Testis (tissue), 3 donors: ENCODE results near the gene MEIS3. TPM values are rescaled to one million over a fixed set of nuclear protein-coding genes. Genes with fewer than 3 reads are reported as not detected.

ENCODE experiments used
- DNase-seq: peaks from one replicate; pipeline ENCODE4 v3.0.0-alpha.2; 2019
- H3K27ac ChIP-seq, 2 donors: fragments of 200-600 bp; sonication (generic); one replicate each; pipeline ENCODE4 v1.5.1; 2019
- H3K27me3 ChIP-seq: fragments of 200-600 bp; sonication (generic); one replicate; pipeline ENCODE4 v1.5.1; 2019
- H3K36me3 ChIP-seq: fragments of 200-600 bp; sonication (generic); one replicate; pipeline ENCODE4 v1.5.1; 2017; ENCODE audit warnings: low read depth; ENCODE audit errors: missing control alignments
- H3K4me1 ChIP-seq: fragments of 200-600 bp; sonication (generic); one replicate; pipeline ENCODE4 v1.5.1; 2019
- H3K4me3 ChIP-seq, 2 donors: fragments of 200-600 bp; sonication (generic); one replicate each; pipeline ENCODE4 v1.5.1; 2017 to 2019
- H3K9me3 ChIP-seq: fragments of 200-600 bp; sonication (generic); one replicate; pipeline ENCODE4 v1.5.1; 2017
- POLR2A ChIP-seq: fragments of 450-650 bp; IDR thresholded peaks from one replicate; pipeline ENCODE4 v1.6.1; 2017; ENCODE audit warnings: antibody characterized with exemption, mild to moderate bottlenecking, moderate library complexity
- WGBS, 2 donors: methylation state at CpG; one replicate each; pipeline ENCODE4 v1.1.5; 2018; 5-methylcytosine and 5-hydroxymethylcytosine counted together
- intact Hi-C: fragments of 100-400 bp; cut with DNase I; formaldehyde crosslinking; loops from one replicate; pipeline ENCODE4 v1.15.1; 2023; ENCODE audit warnings: low total_unique reads
- polyA plus RNA-seq: library from polyadenylated mRNA; stranded (reverse); fragments of 350-450 nt; fragmentation: Illumina TruSeq; extraction: RNeasy Lipid Tissue Mini Kit (QIAGEN cat#74804); gene quantifications from one replicate; pipeline ENCODE4 v1.2.3, GENCODE V29; 2014; ENCODE audit warnings: low read depth, low replicate concordance; ENCODE audit not compliant: insufficient read depth
- total RNA-seq, 2 donors: library from RNA; depleted of rRNA; stranded (reverse); fragments of >200 nt; gene quantifications; one replicate each; pipeline ENCODE4 v1.2.3, GENCODE V29; 2016
- TF ChIP-seq, protein P1 (sequence below), 3 experiments: fragments of 450-650 bp in 2 of 3; fragments of 200-600 bp in 1 of 3; sonication (generic) in 1 of 3; IDR thresholded peaks; one replicate each; pipeline ENCODE4 v1.5.1; 2016 to 2019; ENCODE audit warnings: antibody characterized with exemption in 3 of 3, mild to moderate bottlenecking in 2 of 3, moderate library complexity in 1 of 3

MEIS3 gene
- total and polyA plus RNA-seq, 3 donors from 2014 or later: 12.5 to 21.3 (median 17.4) TPM

GRCh38 chr19:47405197-47405550 is 14.2 kb downstream of the MEIS3 start:
- DNase-seq: no peak
- Histone ChIP-seq H3K36me3 (no peaks in the 10 kb centered on the region), H3K27me3 (no peaks in the 10 kb centered on the region), H3K4me3 (no peak overlapping the region), H3K9me3 (no peaks in the 10 kb centered on the region), H3K27ac (no peak overlapping the region), H3K4me1 (no peaks in the 10 kb centered on the region)
- intact Hi-C loops: no loop called here
- 88 to 92% methylated on average over 4 of the region's 4 CpGs for WGBS, 2 donors
- TF ChIP-seq, protein P1, sequence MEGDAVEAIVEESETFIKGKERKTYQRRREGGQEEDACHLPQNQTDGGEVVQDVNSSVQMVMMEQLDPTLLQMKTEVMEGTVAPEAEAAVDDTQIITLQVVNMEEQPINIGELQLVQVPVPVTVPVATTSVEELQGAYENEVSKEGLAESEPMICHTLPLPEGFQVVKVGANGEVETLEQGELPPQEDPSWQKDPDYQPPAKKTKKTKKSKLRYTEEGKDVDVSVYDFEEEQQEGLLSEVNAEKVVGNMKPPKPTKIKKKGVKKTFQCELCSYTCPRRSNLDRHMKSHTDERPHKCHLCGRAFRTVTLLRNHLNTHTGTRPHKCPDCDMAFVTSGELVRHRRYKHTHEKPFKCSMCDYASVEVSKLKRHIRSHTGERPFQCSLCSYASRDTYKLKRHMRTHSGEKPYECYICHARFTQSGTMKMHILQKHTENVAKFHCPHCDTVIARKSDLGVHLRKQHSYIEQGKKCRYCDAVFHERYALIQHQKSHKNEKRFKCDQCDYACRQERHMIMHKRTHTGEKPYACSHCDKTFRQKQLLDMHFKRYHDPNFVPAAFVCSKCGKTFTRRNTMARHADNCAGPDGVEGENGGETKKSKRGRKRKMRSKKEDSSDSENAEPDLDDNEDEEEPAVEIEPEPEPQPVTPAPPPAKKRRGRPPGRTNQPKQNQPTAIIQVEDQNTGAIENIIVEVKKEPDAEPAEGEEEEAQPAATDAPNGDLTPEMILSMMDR (IDR thresholded peaks at IDR 0.05): no peak
- TF ChIP-seq POLR2A: no peak

DNA sequence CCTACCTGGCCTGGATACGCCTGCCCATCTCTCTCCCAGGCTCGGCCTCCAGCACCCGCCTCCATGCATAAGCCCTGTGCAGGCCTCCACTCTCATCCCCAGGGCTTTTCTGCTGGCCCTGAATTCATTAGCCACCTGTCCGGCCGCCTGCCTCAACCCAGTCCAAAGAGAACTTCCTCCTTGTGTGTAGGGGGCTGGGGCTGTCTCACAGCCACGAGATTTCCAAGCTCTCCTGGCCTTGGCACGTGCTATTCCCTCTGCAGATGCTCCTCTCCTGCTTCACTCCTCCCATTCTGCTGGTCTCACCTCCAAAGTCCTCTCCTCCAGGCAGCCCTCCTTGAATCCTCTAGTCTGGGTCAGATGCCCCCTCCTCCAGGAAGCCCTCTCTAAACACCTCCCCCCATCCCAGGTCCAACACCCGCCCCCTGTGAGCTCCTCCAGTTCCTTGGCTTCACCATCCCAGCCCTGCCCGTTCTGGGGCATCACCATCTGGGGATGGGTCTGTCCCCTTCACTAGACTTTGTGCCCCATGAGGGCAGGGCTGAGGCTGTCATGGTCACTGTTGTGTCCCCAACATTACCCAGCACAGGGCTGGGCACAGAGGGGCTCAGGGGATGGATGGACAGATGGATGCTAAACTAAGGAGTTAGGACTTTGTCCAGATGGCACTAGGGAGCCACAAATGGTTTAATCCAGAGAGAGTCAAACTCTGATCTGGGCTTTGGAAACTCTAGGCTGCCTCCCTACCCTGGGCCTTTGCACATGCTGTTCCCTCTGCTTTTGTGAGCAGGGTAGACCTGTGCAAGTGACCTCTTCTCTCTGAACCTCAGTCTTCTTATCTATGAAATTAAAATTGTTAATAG is 14.8 kb downstream of the MEIS3 start:
- intact Hi-C loops: no loop called here
- no peak for TF ChIP-seq POLR2A
- Histone ChIP-seq H3K4me3 (no peak overlapping the region), H3K27me3 (no peaks in the 10 kb centered on the region), H3K27ac (no peak overlapping the region), H3K9me3 (no peaks in the 10 kb centered on the region), H3K4me1 (no peaks in the 10 kb centered on the region), H3K36me3 (no peaks in the 10 kb centered on the region)
- WGBS, 2 donors: 82 to 90% methylated on average over 9 of the region's 9 CpGs
- DNase-seq: no peak

DNA sequence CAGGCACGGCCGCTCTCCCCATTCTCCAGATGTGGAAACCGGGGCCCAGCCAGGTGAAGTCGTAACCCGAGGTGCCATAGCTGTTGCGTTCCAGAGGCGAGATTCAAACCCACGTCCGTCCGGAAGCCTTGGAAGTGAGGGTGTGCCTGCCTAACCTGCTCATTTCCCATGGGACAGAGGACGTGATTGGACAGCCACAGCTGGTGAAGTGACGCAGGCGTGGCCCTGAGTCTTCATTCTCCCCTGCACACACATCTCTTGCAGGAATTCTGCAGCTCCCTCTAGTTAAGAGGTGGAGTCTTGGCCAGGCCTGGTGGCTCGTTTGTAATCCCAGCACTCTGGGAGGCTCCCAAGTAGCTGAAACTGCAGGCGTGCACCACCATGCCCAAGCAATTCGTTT is 16.8 kb downstream of the MEIS3 start:
- H3K4me1 ChIP-seq: no peaks in the 10 kb centered on the region
- no peak overlapping the region for H3K27ac ChIP-seq
- TF ChIP-seq POLR2A: no peak
- TF ChIP-seq, protein P1 (IDR thresholded peaks at IDR 0.05): no peak
- WGBS, 2 donors: 85 to 93% methylated on average over 14 to 16 of the region's 16 CpGs
- H3K4me3 ChIP-seq: no peak overlapping the region
- H3K36me3 ChIP-seq: no peaks in the 10 kb centered on the region
- intact Hi-C loops: no loop called here
- no peaks in the 10 kb centered on the region for H3K27me3 ChIP-seq
- DNase-seq: no peak
- no peaks in the 10 kb centered on the region for H3K9me3 ChIP-seq

- Histone ChIP-seq H3K4me3 (no peak overlapping the region), H3K27me3 (no peaks in the 10 kb centered on the region), H3K9me3 (no peaks in the 10 kb centered on the region), H3K36me3 (no peaks in the 10 kb centered on the region), H3K4me1 (no peaks in the 10 kb centered on the region), H3K27ac (no peak overlapping the region)
- 60 to 63% methylated on average over 23 to 24 of the region's 24 CpGs for WGBS, 2 donors
- intact Hi-C loops: no loop called here
- no peak for DNase-seq
- TF ChIP-seq, protein P1 (IDR thresholded peaks at IDR 0.05): no peak
- no peak for TF ChIP-seq POLR2A
These were observed 20.4 kb downstream of the MEIS3 start for GRCh38 chr19:47398707-47399597.

GRCh38 chr19:47391510-47392223 is 27.7 kb downstream of the MEIS3 start:
- Histone ChIP-seq H3K27ac (no peak overlapping the region), H3K27me3 (no peaks in the 10 kb centered on the region), H3K4me1 (no peaks in the 10 kb centered on the region), H3K4me3 (no peak overlapping the region), H3K36me3 (no peaks in the 10 kb centered on the region), H3K9me3 (no peaks in the 10 kb centered on the region)
- DNase-seq: peak; percentile 81
- TF ChIP-seq, protein P1 (IDR thresholded peaks at IDR 0.05): peak; percentile 63 to 92 (median 82)
- no peak for TF ChIP-seq POLR2A
- WGBS, 2 donors: 41 to 48% methylated on average over 14 to 15 of the region's 15 CpGs
- intact Hi-C loops: no loop called here
